Fibroblast of lung (primary cell): ENCODE measurements around the gene KLK6. TPM values are rescaled to one million over a fixed set of nuclear protein-coding genes. Genes with fewer than 3 reads are reported as not detected.

Experiments used
- DNase-seq, 2 donors: peaks; one replicate each; pipeline versions ENCODE4 v3.0.0 to v3.0.0-alpha.2; 2010; ENCODE audit warnings: low read depth in 2 of 2
- H2AFZ ChIP-seq: 2 replicates; pipeline ENCODE4 v1.5.1; 2012; ENCODE audit warnings: low read length, control low read depth, inconsistent platforms
- H3K27ac ChIP-seq: 2 replicates; pipeline ENCODE4 v1.5.1; 2011; ENCODE audit warnings: low read length, control low read depth; ENCODE audit not compliant: insufficient read depth
- H3K27me3 ChIP-seq: 2 replicates; pipeline ENCODE4 v1.5.1; 2011; ENCODE audit warnings: mild to moderate bottlenecking, low read length; ENCODE audit not compliant: control insufficient read depth, insufficient read depth
- H3K36me3 ChIP-seq: 2 replicates; pipeline ENCODE4 v1.5.1; 2011; ENCODE audit warnings: low read length; ENCODE audit not compliant: control insufficient read depth, insufficient read depth
- H3K4me1 ChIP-seq: 2 replicates; pipeline ENCODE4 v1.5.1; 2011; ENCODE audit warnings: low read length; ENCODE audit not compliant: control insufficient read depth, insufficient read depth; ENCODE audit errors: extremely low read depth
- H3K4me2 ChIP-seq: 2 replicates; pipeline ENCODE4 v1.5.1; 2011; ENCODE audit warnings: low read length, control low read depth; ENCODE audit not compliant: insufficient read depth; ENCODE audit errors: extremely low read depth
- H3K4me3 ChIP-seq, 4 experiments: fragments of 200-600 bp in 1 of 4; sonication (generic) in 1 of 4; replicated peaks in 1 of 4; 2 replicates each; pipeline ENCODE4 v1.5.1; 2011 to 2016; ENCODE audit warnings: low read length in 4 of 4, low read depth in 3 of 4, mild to moderate bottlenecking in 3 of 4, control low read depth in 2 of 4, inconsistent platforms in 1 of 4, mixed read lengths in 1 of 4; ENCODE audit not compliant: insufficient read depth in 1 of 4; ENCODE audit errors: control extremely low read depth in 1 of 4
- H3K79me2 ChIP-seq: 2 replicates; pipeline ENCODE4 v1.5.1; 2012; ENCODE audit warnings: mild to moderate bottlenecking, low read length, inconsistent platforms; ENCODE audit not compliant: control insufficient read depth, insufficient read depth
- H3K9ac ChIP-seq: 2 replicates; pipeline ENCODE4 v1.5.1; 2011; ENCODE audit warnings: mild to moderate bottlenecking, low read length, control low read depth; ENCODE audit not compliant: insufficient read depth
- H3K9me3 ChIP-seq: 2 replicates; pipeline ENCODE4 v1.5.1; 2012; ENCODE audit warnings: low read depth, low read length; ENCODE audit not compliant: control insufficient read depth, insufficient read depth
- H4K20me1 ChIP-seq: 2 replicates; pipeline ENCODE4 v1.5.1; 2011; ENCODE audit warnings: low read length; ENCODE audit not compliant: control insufficient read depth, insufficient read depth; ENCODE audit errors: extremely low read depth
- CTCF ChIP-seq, 2 donors: IDR thresholded peaks in 1 of 2; conservative IDR thresholded peaks in 1 of 2; 1 replicate in 1 of 2; 2 replicates in 1 of 2; pipeline ENCODE4 v1.5.1; 2011 to 2012; ENCODE audit warnings: low read length in 2 of 2, control low read depth in 1 of 2, inconsistent platforms in 1 of 2, low read depth in 1 of 2, mild to moderate bottlenecking in 1 of 2
- EZH2 ChIP-seq: IDR thresholded peaks from 2 replicates; pipeline ENCODE4 v1.5.1; 2012; ENCODE audit warnings: low read length, control low read depth, mild to moderate bottlenecking; ENCODE audit errors: missing control alignments
- polyA plus RNA-seq, 2 donors: library from polyadenylated mRNA; depleted of rRNA in 1 of 2; stranded (reverse) in 1 of 2; unstranded in 1 of 2; fragments of >200 nt; gene quantifications; 2 replicates each; pipeline ENCODE4 v1.2.1, GENCODE V29; 2011 to 2012; ENCODE audit warnings: missing spikeins in 1 of 2
- total RNA-seq: library from RNA; depleted of rRNA; stranded (reverse); fragments of >200 nt; gene quantifications from 2 replicates; pipeline ENCODE4 v1.2.1, GENCODE V29; 2014

KLK6 gene
- total and polyA plus RNA-seq, 2 donors (not counting 1 experiment from before 2014, with no cell fraction given) = not detected

GRCh38 chr19:51010066-51010795 lies 40.8 kb upstream of the KLK6 start:
- DNase-seq = no peak
- H3K4me3 ChIP-seq = no peak overlapping the region
- H3K9ac ChIP-seq = no peak overlapping the region
- H3K4me1 ChIP-seq = no peaks in the 10 kb centered on the region
- no peak overlapping the region for H3K27ac ChIP-seq
- no peaks in the 10 kb centered on the region for H3K36me3 ChIP-seq
- H3K27me3 ChIP-seq = no peaks in the 10 kb centered on the region
- H3K4me2 ChIP-seq = no peak overlapping the region
- no peak for TF ChIP-seq EZH2
- no peak for TF ChIP-seq CTCF (conservative IDR thresholded peaks at IDR 0.05 in 1 of 2, IDR thresholded peaks at IDR 0.05 in 1 of 2; ENCODE audit: low read depth in 1 of 2, low read length in 2 of 2)
- H4K20me1 ChIP-seq = no peaks in the 10 kb centered on the region
- no peak overlapping the region for H2AFZ ChIP-seq
- no peaks in the 10 kb centered on the region for H3K79me2 ChIP-seq
- no peaks in the 10 kb centered on the region for H3K9me3 ChIP-seq

- Histone ChIP-seq H3K27ac (no peak overlapping the region), H3K9ac (no peak overlapping the region), H3K4me1 (no peaks in the 10 kb centered on the region), H3K27me3 (no peaks in the 10 kb centered on the region), H3K4me3 (no peak overlapping the region), H3K79me2 (no peaks in the 10 kb centered on the region), H3K36me3 (no peaks in the 10 kb centered on the region), H3K9me3 (no peaks in the 10 kb centered on the region), H3K4me2 (no peak overlapping the region), H2AFZ (no peak overlapping the region), H4K20me1 (no peaks in the 10 kb centered on the region)
- TF ChIP-seq CTCF (conservative IDR thresholded peaks at IDR 0.05 in 1 of 2, IDR thresholded peaks at IDR 0.05 in 1 of 2; ENCODE audit: low read depth in 1 of 2, low read length in 2 of 2) = no peak
- DNase-seq = no peak
Observed at GRCh38 chr19:51009061-51009891, 39.9 kb upstream of the KLK6 start.

- Histone ChIP-seq H3K79me2 (no peaks in the 10 kb centered on the region), H3K27me3 (no peaks in the 10 kb centered on the region), H3K9me3 (no peaks in the 10 kb centered on the region), H3K4me3 (no peak overlapping the region), H2AFZ (no peak overlapping the region), H3K4me1 (no peaks in the 10 kb centered on the region), H3K36me3 (no peaks in the 10 kb centered on the region), H3K9ac (no peak overlapping the region), H3K27ac (no peak overlapping the region), H3K4me2 (no peak overlapping the region), H4K20me1 (no peaks in the 10 kb centered on the region)
- TF ChIP-seq CTCF (conservative IDR thresholded peaks at IDR 0.05 in 1 of 2, IDR thresholded peaks at IDR 0.05 in 1 of 2; ENCODE audit: low read depth in 1 of 2, low read length in 2 of 2) (no peak), EZH2 (no peak)
- DNase-seq = no peak
Observed at GRCh38 chr19:51007488-51007887, 38.1 kb upstream of the KLK6 start.
